Middle frontal gyrus (tissue), 1 donor: ENCODE measurements around the gene GTF3C2.

Source experiments
- DNase-seq: peaks from one replicate; pipeline ENCODE4 v3.0.0-alpha.2; 2015; ENCODE audit warnings: low spot score; ENCODE audit errors: extremely low spot score

Gene GTF3C2

GRCh38 chr2:27356382-27357181 is at the start of gene GTF3C2:
Gene GTF3C2, minus strand, starts transcription at chr2:27356764. Its CDS starts 13,210 bp downstream, at chr2:27343554.
- peak; percentile 96 for DNase-seq

- no peak for DNase-seq
These were observed 44.0 kb upstream of the GTF3C2 start for GRCh38 chr2:27400348-27401135.

- no peak for DNase-seq
These were observed 42.4 kb upstream of the GTF3C2 start for GRCh38 chr2:27398962-27399361.

- DNase-seq, result no peak
These were observed 36.7 kb upstream of the GTF3C2 start for GRCh38 chr2:27393225-27393624.

- no peak for DNase-seq
These were observed 34.5 kb upstream of the GTF3C2 start for GRCh38 chr2:27390822-27391679.

GRCh38 chr2:27381577-27382181 is 25.1 kb upstream of the GTF3C2 start:
- no peak for DNase-seq

GRCh38 chr2:27380626-27381545 is 24.3 kb upstream of the GTF3C2 start, which contains the start of gene ZNF513:
Gene ZNF513, minus strand, starts transcription at chr2:27380734. Its CDS starts 208 bp downstream, at chr2:27380526.
- peak; percentile 97 for DNase-seq

GRCh38 chr2:27379836-27380625 is 23.5 kb upstream of the GTF3C2 start:
- DNase-seq, result peak; percentile 5

- no peak for DNase-seq
These were observed 22.8 kb upstream of the GTF3C2 start for GRCh38 chr2:27379383-27379835.

- DNase-seq, result no peak
These were observed 22.3 kb upstream of the GTF3C2 start for GRCh38 chr2:27378809-27379290.

- DNase-seq, result no peak
These were observed 21.7 kb upstream of the GTF3C2 start for GRCh38 chr2:27378096-27378808.

- DNase-seq, result no peak
These were observed 21.1 kb upstream of the GTF3C2 start for GRCh38 chr2:27377618-27378095.

GRCh38 chr2:27376866-27377617 is 20.5 kb upstream of the GTF3C2 start:
- DNase-seq, result no peak

- DNase-seq, result no peak
These were observed 19.7 kb upstream of the GTF3C2 start for GRCh38 chr2:27376151-27376865.

- DNase-seq, result no peak
These were observed 19.0 kb upstream of the GTF3C2 start for GRCh38 chr2:27375513-27376099.

- no peak for DNase-seq
These were observed 17.0 kb upstream of the GTF3C2 start for GRCh38 chr2:27373567-27373966.
